NCI-H510A treated with DMSO at 0.1 percent for 48 hours (cell line): ENCODE data around the gene TMEM31.

ENCODE experiments used
- DNase-seq: peaks from one replicate; lab custom pipeline; 2025; lab: John Stamatoyannopoulos, UW

The TMEM31 gene

DNA sequence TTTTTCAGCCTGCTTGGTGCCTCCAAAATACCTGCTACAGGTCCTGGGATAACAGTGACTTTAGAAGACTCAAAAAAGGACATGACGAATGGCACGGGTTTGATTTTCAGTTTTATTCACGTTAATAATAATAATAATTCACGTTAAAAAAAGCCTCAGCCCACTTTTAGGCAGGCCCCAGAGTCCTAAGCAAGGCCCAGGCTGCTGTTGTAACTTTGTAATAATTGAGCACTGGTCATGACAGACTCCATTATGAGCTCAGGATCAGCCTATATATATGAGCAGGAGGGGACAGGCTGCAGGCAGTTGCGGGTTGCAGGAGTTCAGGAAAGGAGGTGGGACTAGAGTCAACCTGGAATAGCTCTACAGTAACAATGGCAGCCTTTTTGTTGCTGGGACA lies at the start of gene TMEM31:
Gene TMEM31, plus strand, starts transcription at position 301 of the 400 bp plus-strand sequence. CDS start 1,350 bp downstream, outside the sequence.
- DNase-seq = no peak

DNA sequence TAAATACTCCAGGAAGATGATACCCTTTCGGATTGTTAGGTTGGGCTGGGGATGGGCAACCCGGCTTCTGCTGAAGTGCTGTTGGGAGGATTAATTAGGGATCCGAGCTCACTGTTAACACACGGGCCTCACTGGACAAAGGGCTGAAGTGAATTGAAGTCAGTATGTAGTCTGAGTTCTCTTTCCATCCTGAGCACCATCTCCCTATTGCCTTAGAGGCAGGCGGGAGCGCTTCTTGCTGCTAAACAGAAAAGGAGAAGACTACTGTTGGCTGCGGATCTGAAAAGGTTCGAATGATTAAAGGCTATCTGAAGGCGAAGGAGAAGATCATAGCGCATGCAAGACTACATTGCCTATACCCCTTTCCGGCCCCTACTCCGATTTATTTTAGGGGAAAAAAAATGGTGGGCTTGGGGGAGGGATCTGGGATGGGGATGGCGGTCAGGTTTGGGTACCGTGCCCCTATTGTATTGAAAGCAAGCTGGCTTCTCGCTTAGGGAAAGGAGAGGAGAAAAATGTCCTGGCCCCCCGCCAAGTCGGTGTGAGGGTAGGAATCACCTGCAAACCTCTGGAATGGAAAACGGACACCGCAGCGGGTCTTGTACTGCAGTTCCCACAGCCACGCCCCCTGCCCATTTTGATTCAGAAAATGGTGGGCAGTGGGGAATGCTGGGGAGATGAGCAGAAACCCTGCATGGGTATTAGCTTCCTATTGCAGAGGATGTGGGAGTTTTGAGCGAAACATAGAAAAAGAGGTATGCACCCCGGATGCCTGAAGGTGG lies 46.5 kb upstream of the TMEM31 start:
- no peak for DNase-seq

DNA sequence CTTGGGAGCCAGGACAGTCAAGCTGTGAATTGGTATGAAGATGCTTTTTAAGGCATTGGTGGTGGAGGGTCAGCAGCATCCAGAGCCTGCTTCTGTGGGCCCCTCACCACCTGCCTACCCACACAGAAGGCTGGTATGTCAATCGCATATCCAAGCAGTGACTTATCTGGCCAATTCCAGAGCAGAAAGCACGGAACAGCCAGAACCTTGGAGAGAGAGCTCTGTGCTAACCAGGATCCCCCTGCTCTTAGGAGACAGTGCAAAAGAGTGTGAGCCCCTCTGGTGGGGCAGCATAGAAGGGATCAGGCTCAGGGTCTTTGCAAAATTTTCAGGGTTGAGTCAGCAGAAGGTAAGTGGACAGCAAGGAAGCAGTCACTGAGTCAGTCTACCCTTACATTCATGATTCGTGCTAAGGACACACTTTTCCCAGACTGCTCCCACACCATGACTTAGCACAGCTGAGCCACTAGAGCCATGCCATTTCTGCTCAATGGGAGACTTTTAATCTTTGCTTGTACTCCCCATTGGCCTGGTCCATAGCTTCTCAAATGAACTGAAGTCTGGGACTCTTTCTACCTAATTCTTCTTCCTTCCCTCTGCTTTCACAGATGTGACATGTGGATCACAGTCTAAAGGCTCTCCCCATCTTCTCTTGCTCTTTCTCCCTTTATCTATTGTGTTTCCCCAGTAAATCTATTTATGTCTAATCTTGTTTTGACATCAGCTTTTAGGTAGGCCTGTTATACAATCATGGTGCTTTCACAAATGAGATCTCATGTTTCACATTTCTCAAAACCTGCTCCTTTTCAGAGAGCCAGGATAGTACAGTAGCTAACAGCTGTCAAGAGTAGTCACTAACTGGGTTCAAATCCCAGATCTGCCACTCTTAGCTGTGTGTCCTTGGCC lies 44.3 kb upstream of the TMEM31 start:
- DNase-seq = no peak

GRCh38 chrX:103669745-103670144 lies 41.0 kb upstream of the TMEM31 start:
- no peak for DNase-seq

DNA sequence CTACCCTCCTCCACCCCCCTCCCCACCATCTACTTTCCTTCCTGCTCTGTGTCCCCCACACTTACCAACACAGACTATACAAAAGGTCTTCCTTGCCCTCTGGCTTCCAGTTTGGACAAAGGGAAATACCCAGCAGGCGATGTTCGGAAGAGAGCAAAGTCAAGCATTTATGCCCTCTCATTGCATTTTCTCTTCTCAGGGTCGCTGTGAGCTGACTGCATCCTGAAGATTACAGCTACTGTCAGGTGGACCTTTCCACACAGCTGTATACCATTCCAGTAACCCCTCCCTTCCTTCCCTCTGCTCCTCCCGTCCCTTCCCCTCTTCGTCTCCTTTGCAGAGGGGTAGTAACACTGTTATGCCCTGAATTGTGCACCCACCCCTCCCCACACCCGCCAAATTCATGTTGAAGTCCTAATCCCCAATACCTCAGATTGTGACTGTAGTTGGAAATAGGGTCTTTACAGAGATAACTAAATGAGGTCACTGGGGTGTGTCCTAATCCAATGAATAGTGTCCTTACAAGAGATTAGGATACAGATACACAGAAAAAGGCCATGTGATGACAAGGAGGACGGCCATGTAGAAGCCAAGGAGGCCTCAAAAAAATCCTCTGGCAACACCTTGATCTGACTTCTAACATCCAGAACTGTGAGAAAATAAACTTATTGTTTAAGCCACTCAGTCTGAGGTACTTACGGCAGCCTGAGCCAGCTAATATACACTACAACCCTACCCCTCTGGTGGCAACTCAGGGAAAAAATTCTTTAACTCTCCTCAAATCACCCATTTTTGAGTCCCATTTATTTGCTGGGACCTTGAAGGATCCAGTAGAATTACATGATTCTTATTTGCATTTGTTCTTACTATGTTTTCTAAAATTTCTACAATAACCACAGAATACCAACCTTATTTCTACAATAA lies 35.9 kb upstream of the TMEM31 start:
- DNase-seq = no peak

DNA sequence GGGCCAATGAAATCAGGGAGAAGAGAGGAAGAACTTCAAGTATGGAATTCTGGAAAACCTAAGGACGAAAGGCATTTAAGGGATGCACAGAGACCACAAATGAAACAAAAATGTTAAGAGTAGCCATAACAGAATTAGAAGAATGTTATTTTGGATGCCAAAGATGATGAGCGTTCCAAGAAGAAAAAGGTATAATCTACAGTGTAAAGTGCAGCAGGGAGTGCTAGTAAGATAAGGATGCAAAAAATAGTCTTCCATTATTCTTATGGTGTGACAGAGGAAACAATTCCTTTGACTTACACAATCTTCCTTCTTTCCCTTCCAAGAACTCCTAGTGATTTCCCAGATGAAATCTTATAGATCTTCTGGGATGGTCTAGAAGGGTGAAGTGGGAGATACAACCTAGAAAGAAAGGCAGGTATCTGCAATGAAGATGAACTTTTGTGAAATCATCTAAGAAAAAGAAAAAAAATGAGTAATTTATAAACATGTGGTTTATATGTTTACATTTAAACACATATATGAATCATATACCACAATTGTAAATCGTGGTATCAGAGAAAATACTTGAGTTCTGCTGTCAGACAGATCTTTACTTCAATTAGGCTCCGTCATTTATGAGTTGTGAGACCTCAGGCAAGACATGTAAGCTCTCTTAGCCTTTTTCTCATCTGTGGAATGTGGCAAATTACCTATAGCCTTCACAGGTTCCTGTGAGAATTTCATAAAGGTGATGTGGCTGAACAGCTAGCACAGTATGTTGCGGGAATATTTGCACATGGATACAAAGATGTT lies 32.3 kb upstream of the TMEM31 start:
- no peak for DNase-seq

- DNase-seq = no peak
Observed at GRCh38 chrX:103681443-103681842, 29.3 kb upstream of the TMEM31 start.

- no peak for DNase-seq
Observed at GRCh38 chrX:103685396-103685795, 25.3 kb upstream of the TMEM31 start.

DNA sequence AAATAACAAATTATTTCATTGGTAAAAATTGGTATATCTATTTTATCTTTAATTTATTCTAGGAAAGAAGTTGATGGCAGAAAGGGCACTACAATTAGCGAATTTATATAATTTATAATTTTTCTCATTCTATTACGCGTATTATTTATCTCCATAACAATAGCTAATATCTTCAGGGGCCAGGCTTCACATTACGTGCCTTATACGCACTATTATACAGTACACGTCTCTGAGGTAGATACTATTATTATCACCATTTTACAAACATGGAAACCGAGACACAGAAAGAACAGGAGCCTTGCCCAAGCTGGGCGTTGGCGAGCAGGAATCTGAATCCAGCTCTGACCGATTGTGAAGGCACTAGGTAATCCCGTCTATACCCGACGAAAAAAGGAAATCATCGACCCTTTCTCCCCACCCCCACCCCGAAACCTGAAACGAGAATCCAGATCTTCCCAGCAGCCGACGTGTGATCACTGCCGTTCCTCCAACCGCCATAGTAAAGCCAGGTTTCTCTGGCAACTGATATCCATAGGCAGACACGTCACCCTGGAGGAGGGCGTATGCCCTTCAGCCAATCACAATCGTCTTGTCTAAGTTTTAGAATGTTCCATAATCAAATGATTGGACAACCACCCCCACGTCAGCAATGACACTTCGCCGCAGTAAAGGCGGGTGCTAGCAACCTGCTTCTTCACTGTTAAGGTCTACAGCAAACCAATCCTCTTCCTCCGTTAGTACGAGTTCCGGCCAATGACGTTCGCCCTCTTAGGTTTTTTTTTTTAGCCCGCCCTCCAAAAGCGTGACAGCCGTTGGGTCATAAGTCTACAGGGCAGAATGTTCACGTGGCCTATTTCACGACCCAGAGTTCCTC lies 24.3 kb upstream of the TMEM31 start, which contains the start of gene MORF4L2:
Gene MORF4L2, minus strand, starts transcription at position 501 of the 874 bp plus-strand sequence. CDS start 9,672 bp downstream, outside the sequence.
- DNase-seq = peak; percentile 92

GRCh38 chrX:103687073-103687695 lies 23.5 kb upstream of the TMEM31 start:
- peak; percentile 61 for DNase-seq

GRCh38 chrX:103687696-103688201 lies 23.0 kb upstream of the TMEM31 start:
- DNase-seq = peak; percentile 83

DNA sequence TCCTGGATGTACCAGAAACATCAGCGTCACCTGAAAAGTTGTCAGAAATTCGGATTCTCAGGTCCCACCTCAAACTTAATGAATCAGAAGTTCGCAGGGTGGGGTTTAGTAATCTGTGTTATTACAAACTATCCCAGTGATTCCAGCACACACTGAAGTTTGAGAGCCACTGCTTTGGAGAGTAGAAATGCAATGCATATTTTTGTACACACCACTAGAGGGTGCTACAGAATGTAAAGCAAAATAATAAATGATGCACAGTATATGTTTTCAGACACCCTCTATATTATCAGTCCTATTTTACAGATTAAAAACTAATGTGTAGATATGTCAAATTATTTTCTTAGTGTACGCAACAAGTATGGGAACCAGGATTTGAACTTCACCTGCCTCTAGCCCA lies 21.8 kb upstream of the TMEM31 start:
- peak; percentile 13 for DNase-seq

- no peak for DNase-seq
Observed at GRCh38 chrX:103691059-103691458, 19.6 kb upstream of the TMEM31 start.

- no peak for DNase-seq
Observed at GRCh38 chrX:103697687-103698086, 13.0 kb upstream of the TMEM31 start.

DNA sequence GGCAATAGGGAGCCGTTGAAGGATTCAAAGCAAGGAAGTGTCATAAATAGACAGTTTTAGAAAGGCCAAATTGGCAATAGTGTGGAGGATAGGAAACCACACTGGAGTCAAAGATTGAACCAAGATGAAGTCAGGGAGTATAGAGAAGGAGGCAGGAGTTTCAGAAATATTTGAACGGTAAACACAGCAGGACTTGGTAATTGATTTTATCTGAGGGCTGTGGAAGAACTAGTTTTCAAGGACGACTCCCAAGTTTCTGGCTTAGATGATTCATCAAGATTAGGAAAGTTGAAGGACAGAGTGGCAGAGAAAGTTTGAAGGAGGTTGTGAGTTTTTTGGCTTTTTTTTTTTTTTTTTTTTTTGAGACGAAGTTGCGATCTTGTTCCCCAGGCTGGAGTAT lies 11.5 kb upstream of the TMEM31 start:
- DNase-seq = no peak

DNA sequence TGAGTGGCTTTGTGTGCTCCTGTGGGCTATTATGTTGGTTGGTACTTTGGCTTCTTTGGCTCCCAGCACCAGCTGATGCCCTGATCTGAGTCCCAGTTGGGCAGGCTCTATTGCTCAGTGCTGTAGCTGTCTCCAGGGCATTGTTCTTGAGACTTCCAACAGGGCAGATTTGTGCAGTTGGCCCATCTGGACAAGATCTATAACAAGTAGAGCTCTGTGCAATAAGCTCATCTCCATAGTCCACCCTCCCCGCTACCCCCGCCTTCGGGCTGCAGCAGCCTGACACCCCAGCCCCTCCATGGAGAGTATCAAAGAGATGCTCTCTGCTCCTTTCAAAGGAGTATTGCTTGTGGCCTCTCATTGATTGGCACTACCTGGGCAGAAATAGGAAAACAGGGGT lies 5.8 kb upstream of the TMEM31 start:
- DNase-seq = no peak

- no peak for DNase-seq
Observed at GRCh38 chrX:103716962-103717361, 6.3 kb downstream of the TMEM31 start.

- DNase-seq = no peak
Observed at GRCh38 chrX:103718120-103718519, 7.4 kb downstream of the TMEM31 start.

- no peak for DNase-seq
Observed at GRCh38 chrX:103722505-103722904, 11.8 kb downstream of the TMEM31 start.
